ENCODE data around the gene POLR3H. TPM values are rescaled to one million over a fixed set of nuclear protein-coding genes. Genes with fewer than 3 reads are reported as not detected.

The POLR3H gene
- total RNA-seq, 1 donor = 27.7 TPM

DNA sequence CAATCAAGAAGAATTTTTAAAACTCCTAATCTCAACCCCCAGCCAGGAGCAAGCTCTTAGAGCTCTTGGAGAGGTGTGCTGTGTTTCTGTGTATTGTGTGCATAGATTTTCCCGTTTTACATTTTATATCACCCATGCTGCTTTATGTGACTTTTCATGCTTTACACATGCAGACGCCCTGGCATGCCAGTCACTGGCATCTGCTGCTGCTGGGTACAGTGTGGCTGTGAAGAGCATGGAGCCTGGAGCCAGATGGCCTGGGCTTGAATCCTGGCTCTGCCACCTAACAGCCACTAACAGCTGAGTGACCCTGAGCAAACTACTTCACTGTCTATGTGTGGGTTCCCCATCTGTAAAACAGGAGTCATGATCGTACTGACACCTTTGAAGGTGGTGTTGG, 23.1 kb downstream of the POLR3H start:
- H3K4me3 ChIP-seq (ENCODE audit: low read depth, low read length) = no peak overlapping the region

DNA sequence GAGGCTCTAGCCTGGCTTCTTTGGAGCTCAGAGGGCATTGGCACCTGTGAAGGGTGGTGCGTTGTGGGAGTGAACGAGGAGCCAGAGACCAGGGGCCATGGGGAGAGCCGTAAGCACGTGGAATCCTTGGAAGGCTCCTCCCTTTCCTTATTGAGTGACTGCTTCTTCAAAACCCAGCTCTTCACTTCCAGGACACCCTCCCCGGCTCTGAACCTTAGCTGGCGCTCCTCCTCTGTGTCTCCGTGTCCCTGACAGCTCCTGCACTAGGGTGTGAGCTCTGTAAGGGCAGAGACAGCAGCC, 26.3 kb downstream of the POLR3H start:
- DNase-seq (ENCODE audit: low read depth) = no peak
- TF ChIP-seq, protein P1, sequence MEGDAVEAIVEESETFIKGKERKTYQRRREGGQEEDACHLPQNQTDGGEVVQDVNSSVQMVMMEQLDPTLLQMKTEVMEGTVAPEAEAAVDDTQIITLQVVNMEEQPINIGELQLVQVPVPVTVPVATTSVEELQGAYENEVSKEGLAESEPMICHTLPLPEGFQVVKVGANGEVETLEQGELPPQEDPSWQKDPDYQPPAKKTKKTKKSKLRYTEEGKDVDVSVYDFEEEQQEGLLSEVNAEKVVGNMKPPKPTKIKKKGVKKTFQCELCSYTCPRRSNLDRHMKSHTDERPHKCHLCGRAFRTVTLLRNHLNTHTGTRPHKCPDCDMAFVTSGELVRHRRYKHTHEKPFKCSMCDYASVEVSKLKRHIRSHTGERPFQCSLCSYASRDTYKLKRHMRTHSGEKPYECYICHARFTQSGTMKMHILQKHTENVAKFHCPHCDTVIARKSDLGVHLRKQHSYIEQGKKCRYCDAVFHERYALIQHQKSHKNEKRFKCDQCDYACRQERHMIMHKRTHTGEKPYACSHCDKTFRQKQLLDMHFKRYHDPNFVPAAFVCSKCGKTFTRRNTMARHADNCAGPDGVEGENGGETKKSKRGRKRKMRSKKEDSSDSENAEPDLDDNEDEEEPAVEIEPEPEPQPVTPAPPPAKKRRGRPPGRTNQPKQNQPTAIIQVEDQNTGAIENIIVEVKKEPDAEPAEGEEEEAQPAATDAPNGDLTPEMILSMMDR (IDR thresholded peaks at IDR 0.05; ENCODE audit: insufficient read depth, low read length) = no peak
- H3K4me3 ChIP-seq (ENCODE audit: low read depth, low read length) = no peak overlapping the region

More for the DNA sequence above, 23.1 kb downstream of the POLR3H start:
- DNase-seq (ENCODE audit: low read depth) = no peak
- TF ChIP-seq, protein P1 (IDR thresholded peaks at IDR 0.05; ENCODE audit: insufficient read depth, low read length) = no peak

DNA sequence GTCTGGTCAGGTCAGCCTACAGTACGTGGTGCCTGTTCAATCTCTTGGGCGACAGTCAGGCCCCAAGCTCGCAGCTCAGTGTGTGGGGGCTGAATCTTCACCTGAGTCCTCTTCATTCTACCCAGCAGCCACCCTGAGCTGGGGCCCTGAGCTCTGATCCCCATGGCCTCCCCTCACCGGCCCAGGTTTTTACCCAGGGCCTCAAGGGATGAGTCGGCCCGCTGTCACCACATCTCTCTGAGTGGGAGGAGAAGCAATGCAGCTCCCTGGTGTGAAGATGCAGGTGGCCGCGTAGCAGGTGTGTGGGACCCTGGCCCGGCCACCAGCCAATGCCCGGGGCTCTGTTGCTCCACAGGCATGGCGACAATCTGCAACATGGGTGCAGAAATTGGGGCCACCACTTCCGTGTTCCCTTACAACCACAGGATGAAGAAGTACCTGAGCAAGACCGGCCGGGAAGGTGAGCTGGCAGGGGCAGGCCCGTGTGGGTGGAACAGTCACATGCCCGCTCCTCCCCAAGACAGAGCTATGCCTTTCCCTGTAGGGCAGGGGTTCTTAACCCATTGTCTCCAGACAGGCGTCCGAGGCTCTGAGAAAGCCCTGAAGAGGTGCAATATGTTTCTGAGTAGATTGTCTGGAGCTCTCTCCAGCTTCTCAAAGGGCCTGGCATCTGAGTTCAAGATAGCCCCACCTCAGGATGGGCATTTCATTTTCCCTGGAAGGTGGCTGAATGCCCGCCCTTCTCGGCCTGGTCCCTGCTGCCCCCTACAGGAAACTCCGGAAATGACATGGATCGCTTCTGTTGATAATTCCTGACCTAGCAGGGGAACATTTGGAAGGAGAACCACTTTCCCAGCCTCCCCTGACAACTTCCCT, 26.9 kb downstream of the POLR3H start:
- TF ChIP-seq, protein P1 (IDR thresholded peaks at IDR 0.05; ENCODE audit: insufficient read depth, low read length) = peak; percentile 93
- H3K4me3 ChIP-seq (ENCODE audit: low read depth, low read length) = no peak overlapping the region
- DNase-seq (ENCODE audit: low read depth) = peak; percentile 71

DNA sequence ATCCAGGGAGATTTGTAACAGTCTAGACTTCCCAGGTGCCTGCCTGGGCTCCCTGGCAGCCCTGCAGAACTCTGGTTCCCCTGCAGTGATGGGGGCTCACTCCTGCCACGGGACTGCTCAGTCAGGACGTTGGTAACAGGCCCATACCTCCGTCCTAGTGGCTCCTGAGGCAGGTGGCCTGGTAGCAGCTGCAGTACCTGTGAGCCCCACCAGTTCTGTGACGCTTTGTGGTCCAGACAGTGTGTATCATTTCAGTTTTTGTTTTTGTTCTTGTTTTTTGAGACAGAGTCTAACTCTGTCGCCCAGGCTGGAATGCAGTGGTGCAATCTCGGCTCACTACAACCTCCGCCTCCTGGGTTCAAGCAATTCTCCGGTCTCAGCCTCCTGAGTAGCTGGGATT, 27.8 kb downstream of the POLR3H start:
- no peak for DNase-seq (ENCODE audit: low read depth)
- TF ChIP-seq, protein P1 (IDR thresholded peaks at IDR 0.05; ENCODE audit: insufficient read depth, low read length) = no peak
- H3K4me3 ChIP-seq (ENCODE audit: low read depth, low read length) = no peak overlapping the region

DNA sequence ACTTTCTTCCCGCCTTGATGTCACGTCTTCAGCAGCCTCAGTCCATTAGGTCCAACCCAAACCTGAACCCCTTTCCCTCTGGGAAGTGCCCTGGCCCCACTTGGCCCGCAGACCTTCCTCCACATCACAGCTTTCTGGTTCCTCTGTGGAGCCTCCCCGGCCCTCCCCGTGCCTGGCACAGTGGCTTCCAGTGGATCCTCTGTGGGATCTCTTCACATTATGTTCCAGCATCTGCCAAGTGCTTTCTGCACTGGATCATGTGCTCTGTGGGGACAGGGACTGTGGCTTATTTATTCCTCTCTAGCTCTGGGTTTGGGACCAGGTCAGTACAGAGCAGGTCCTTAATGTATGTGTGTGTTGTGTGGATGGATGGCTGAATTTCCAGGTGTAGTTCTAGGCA, 30.9 kb downstream of the POLR3H start:
- TF ChIP-seq, protein P1 (IDR thresholded peaks at IDR 0.05; ENCODE audit: insufficient read depth, low read length) = no peak
- no peak for DNase-seq (ENCODE audit: low read depth)
- no peak overlapping the region for H3K4me3 ChIP-seq (ENCODE audit: low read depth, low read length)

DNA sequence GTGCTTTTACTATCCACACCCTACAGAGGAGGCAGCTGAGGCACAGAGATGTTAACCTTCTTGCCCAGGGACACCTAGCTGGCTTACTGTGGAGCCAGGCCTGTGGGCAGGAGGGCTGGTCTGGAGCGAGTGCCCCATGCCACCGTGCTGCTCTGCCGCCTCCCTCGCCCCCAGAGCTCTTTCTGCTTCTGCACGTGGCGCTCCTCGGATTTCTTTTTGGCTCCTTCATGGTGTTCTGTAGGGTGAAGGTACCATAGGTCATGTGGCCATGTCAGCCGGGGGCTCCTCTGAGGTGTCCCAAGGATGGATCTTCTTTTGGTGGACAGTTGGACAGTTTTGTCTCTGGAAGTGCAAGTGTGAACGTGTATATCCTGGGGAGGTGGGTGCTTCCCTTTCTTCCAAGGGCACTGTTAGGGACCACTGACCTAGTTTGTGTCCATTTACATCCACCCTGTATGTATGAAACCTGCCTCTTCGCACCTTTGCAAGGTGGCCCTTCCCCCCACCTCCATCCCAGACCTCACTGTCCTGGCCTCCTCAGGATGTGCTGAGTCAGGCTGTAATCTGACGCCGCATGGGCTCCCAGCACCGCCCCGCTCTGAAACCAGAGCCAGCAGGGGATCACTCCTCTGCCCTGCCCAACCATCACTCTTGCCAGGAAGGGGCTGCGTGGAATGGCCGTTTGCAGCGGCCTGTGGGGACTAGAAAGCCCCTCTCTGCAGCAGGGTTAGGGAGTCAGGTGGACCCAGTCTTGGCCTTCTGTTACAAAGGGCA, 31.7 kb downstream of the POLR3H start:
- TF ChIP-seq, protein P1 (IDR thresholded peaks at IDR 0.05; ENCODE audit: insufficient read depth, low read length) = no peak
- no peak overlapping the region for H3K4me3 ChIP-seq (ENCODE audit: low read depth, low read length)
- DNase-seq (ENCODE audit: low read depth) = peak; percentile 62
